GM12892 (cell line): Measurements from ENCODE around the gene NID1.

Source experiments
- POLR2A ChIP-seq: IDR thresholded peaks from 2 replicates; pipeline ENCODE4 v1.6.1; 2011; ENCODE audit warnings: low read depth, low read length, control low read depth
- POLR2AphosphoS5 ChIP-seq: IDR thresholded peaks from 2 replicates; pipeline ENCODE4 v1.6.1; 2011; ENCODE audit warnings: low read depth, low read length, control low read depth

- no peak for TF ChIP-seq POLR2A
- no peak for TF ChIP-seq POLR2AphosphoS5
Measured at GRCh38 chr1:236092899-236093298, 28.0 kb upstream of the NID1 start.
